ENCODE results near the gene PDE4D. TPM values are rescaled to one million over a fixed set of nuclear protein-coding genes. Genes with fewer than 3 reads are reported as not detected.

Gene PDE4D
- total RNA-seq, 2 experiments from 2014 or later, result 75.5 to 80.7 TPM

DNA sequence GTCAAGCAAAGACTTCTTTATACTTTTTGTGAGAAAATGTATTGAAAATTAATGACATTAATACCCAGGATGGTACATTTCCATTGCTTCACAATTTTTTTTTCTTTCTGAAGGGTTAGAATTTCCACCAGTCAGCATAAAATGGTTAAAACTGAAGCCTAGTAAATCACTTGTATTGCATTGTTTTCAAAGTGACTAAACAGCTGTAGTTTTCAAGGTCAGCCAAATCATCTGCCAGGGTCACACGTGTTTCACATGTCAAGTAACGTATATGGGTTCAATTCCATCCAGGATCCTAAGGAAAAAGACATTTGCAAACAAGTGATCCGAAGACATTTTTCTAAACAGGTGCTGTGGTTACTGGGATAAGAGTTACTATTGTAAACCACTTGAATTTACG is 736.5 kb downstream of the PDE4D start:
- ChIA-PET CTCF (interaction anchor here (1.2 to 7.0 kb wide), 2 partner anchors 29 to 122 kb away, joined by 4 to 33 read pairs; no protein-coding TSS in a partner anchor), POLR2A (no interaction called here)
- ATAC-seq (no peak), DNase-seq (no peak)
- Mint-ChIP-seq H3K27me3 (no peaks in the 10 kb centered on the region), H3K4me3 (no peak overlapping the region), H3K36me3 (ENCODE audit: low read depth) (no peaks in the 10 kb centered on the region), H3K9me3 (no peaks in the 10 kb centered on the region), H3K4me1 (ENCODE audit: low read depth) (peaks cover 19% of the 10 kb centered on the region), H3K27ac (no peak overlapping the region)
- TF ChIP-seq, protein P1, sequence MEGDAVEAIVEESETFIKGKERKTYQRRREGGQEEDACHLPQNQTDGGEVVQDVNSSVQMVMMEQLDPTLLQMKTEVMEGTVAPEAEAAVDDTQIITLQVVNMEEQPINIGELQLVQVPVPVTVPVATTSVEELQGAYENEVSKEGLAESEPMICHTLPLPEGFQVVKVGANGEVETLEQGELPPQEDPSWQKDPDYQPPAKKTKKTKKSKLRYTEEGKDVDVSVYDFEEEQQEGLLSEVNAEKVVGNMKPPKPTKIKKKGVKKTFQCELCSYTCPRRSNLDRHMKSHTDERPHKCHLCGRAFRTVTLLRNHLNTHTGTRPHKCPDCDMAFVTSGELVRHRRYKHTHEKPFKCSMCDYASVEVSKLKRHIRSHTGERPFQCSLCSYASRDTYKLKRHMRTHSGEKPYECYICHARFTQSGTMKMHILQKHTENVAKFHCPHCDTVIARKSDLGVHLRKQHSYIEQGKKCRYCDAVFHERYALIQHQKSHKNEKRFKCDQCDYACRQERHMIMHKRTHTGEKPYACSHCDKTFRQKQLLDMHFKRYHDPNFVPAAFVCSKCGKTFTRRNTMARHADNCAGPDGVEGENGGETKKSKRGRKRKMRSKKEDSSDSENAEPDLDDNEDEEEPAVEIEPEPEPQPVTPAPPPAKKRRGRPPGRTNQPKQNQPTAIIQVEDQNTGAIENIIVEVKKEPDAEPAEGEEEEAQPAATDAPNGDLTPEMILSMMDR (IDR thresholded peaks at IDR 0.05), result no peak
- intact Hi-C loops (cut with micrococcal nuclease), result no loop called here

DNA sequence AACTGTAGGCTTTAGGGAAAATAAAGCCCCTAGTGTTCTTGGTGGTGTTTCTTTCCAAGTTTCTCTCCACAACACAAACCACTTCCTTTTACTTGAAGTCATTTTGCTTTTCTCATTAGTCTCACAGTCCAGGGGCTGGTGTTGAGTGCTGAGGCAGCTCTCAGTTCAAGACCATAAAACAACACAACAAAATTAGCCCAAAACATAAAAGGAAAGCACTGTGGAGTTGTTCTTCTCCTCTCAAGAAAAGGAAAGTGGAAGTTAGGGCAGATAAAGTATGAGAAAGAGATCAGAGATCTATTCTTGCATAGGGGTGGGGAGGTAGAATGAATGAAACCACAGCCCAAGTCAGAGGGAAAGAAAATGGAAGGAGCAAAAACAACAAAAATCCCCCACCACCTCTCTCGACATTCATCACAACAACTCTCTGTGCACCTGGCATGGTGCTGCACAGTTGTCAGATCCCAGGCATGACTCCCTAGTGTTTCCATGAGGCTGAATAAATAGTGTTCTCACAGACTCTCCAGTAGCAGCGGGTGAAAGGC is 740.8 kb downstream of the PDE4D start:
- Mint-ChIP-seq H3K27me3 (no peaks in the 10 kb centered on the region), H3K4me1 (ENCODE audit: low read depth) (peaks cover 6% of the 10 kb centered on the region), H3K4me3 (no peak overlapping the region), H3K36me3 (ENCODE audit: low read depth) (no peaks in the 10 kb centered on the region), H3K9me3 (no peaks in the 10 kb centered on the region), H3K27ac (no peak overlapping the region)
- peak; percentile 14 for DNase-seq
- POLR2A ChIA-PET, result interaction anchor here (2.6 kb wide), 1 partner anchor 25 kb away, joined by 11 read pairs; no protein-coding TSS in a partner anchor
- intact Hi-C loops (cut with micrococcal nuclease), result no loop called here
- TF ChIP-seq, protein P1 (IDR thresholded peaks at IDR 0.05), result no peak
- peak; percentile 72 for ATAC-seq
- CTCF ChIA-PET, result interaction anchor here (1.1 to 2.6 kb wide), 4 partner anchors 18 to 25 kb away, joined by 3 to 18 read pairs (median 6); no protein-coding TSS in a partner anchor

DNA sequence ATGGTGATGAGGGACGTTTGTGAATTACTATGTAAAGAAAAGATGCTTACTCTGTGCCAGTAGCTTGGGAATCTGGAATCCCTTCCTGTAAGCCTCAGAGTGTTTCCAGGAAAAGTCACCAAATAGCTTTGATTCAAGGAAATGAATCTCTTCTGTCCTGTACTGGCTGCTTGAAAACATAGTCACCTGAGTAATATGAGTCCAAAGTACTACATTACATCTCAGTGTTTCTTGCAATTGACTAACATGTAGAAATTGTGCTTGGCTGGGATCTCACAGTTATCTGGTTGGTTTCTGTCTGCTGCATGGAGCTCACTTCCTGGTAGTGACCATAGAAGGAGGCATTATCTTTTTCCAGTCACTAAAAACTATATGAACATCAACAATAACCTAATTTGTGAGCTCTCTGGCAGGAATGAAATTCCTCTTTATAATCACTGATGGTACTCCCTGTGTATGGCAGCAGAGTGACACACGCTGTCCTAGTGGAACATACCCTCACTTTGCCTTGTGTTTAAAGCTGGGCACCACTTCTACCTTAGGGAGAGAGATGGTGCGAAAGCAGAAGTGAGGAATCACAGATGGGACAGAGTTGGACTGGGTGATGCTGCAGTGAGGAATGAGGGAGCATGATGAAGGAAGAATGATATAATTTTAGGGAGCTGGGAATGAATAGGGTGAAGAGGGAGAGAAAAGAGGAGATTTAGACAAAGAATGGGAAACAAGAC is 742.2 kb downstream of the PDE4D start:
- POLR2A ChIA-PET, result interaction anchor here (0.7 to 2.6 kb wide), 5 partner anchors 16 to 27 kb away, joined by 3 to 11 read pairs (median 3); no protein-coding TSS in a partner anchor
- CTCF ChIA-PET, result interaction anchor here (0.6 to 2.6 kb wide), 13 partner anchors 9 to 130 kb away, joined by 3 to 18 read pairs (median 4); no protein-coding TSS in a partner anchor
- peak overlapping the region; percentile 53 for H3K27ac Mint-ChIP-seq

DNA sequence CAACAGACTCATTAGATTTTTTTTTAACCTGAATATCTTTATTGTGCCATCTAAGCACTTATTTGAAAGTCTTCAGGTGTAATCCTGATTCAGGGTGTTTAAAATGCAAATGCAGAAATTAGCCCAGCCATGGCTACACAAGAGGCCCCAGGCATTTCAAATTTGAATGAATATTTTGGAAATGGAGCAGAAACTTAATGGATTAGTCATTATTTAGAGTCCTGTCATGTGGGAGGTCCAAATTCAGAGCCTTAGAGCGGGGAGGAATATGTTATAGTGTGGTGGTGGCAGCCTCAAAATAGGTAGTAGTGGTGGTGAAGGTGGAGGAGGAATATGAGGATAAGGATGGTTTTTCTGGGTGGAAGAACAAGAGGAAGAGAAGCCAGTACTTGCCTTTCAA is 743.7 kb downstream of the PDE4D start:
- no peak for DNase-seq
- no peaks in the 10 kb centered on the region for H3K9me3 Mint-ChIP-seq
- POLR2A ChIA-PET, result interaction anchor here (0.6 kb wide), 1 partner anchor 146 kb away, joined by 3 read pairs; no protein-coding TSS in a partner anchor
- no peak overlapping the region for H3K27ac Mint-ChIP-seq
- intact Hi-C loops (cut with micrococcal nuclease), result no loop called here
- peaks cover 10% of the 10 kb centered on the region for H3K4me1 Mint-ChIP-seq (ENCODE audit: low read depth)
- TF ChIP-seq, protein P1 (IDR thresholded peaks at IDR 0.05), result no peak
- no peak overlapping the region for H3K4me3 Mint-ChIP-seq
- no peak for ATAC-seq
- no peaks in the 10 kb centered on the region for H3K27me3 Mint-ChIP-seq
- CTCF ChIA-PET, result interaction anchor here (1.8 to 2.6 kb wide), 2 partner anchors 15 to 24 kb away, joined by 4 to 18 read pairs; no protein-coding TSS in a partner anchor
- H3K36me3 Mint-ChIP-seq (ENCODE audit: low read depth), result no peaks in the 10 kb centered on the region

More for the DNA sequence above, 742.2 kb downstream of the PDE4D start:
- Mint-ChIP-seq H3K27me3 (no peaks in the 10 kb centered on the region), H3K36me3 (ENCODE audit: low read depth) (no peaks in the 10 kb centered on the region), H3K9me3 (no peaks in the 10 kb centered on the region), H3K4me1 (ENCODE audit: low read depth) (peaks cover 11% of the 10 kb centered on the region), H3K4me3 (no peak overlapping the region)
- TF ChIP-seq, protein P1 (IDR thresholded peaks at IDR 0.05), result no peak
- intact Hi-C loops (cut with micrococcal nuclease), result no loop called here
- ATAC-seq (peak; percentile 18), DNase-seq (no peak)

DNA sequence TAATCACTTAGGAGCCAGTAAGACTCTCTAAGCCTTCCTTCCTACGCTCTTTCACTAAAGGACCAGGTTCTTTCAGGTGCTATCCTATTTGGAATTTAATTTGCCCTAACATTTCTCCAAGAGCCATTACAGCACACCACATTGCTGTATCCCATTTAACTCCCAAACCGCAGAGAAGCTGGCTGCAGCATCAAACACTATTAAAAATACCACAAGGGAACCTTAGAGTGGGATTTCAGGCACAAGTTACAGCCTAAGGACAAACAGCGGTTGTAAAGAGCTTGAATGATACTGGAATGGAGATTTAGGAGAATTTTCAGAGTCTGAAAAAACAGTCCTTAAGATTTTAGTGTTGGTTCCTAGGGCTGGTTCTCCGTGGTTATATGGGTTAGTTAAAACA is 744.3 kb downstream of the PDE4D start:
- intact Hi-C loops (cut with micrococcal nuclease), result no loop called here
- ChIA-PET CTCF (interaction anchor here (1.8 to 3.2 kb wide), 2 partner anchors 15 to 24 kb away, joined by 4 to 15 read pairs; no protein-coding TSS in a partner anchor), POLR2A (no interaction called here)
- H3K27ac Mint-ChIP-seq, result no peak overlapping the region
- H3K9me3 Mint-ChIP-seq, result no peaks in the 10 kb centered on the region
- TF ChIP-seq, protein P1 (IDR thresholded peaks at IDR 0.05), result no peak
- DNase-seq (no peak), ATAC-seq (no peak)
- H3K27me3 Mint-ChIP-seq, result no peaks in the 10 kb centered on the region
- H3K4me1 Mint-ChIP-seq (ENCODE audit: low read depth), result peaks cover 10% of the 10 kb centered on the region
- H3K4me3 Mint-ChIP-seq, result no peak overlapping the region
- no peaks in the 10 kb centered on the region for H3K36me3 Mint-ChIP-seq (ENCODE audit: low read depth)
